ENCODE data around the gene LANCL2. TPM values are rescaled to one million over a fixed set of nuclear protein-coding genes. Genes with fewer than 3 reads are reported as not detected.

Gene LANCL2
- polyA plus RNA-seq, 3 donors: 6.4 to 11.8 (median 8.3) TPM

DNA sequence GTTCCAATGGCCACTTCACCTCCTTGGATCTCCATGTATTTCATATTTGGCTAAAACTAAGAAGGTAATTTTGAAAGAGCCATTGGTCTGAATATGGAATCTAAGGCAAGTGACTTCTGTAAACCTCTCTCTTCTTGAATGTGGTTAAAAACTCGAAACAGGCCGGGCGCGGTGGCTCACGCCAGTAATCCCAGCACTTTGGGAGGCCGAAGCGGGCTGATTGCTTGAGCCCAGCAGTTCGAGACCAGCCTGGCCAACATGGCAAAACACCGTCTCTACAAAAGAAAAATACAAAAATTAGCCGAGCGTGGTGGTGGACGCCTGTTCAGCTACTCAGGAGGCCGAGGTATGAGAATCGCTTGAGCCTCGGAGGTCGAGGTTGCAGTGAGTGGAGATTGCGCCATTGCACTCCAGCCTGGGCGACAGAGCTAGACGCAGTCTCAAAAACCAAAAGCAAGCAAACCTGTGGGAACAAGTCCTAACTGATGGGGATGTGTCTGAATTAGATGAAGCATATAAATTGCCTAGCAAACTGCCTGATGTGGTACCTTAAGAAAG lies 2.2 kb downstream of the LANCL2 start:
- H3K9me3 ChIP-seq (replicated peaks in 1 of 2; ENCODE audit: control insufficient read depth in 1 of 2, insufficient read depth in 1 of 2, low read length in 2 of 2): no peaks in the 10 kb centered on the region
- H3K4me1 Mint-ChIP-seq: peaks cover 20% of the 10 kb centered on the region
- peak overlapping the region; percentile 88 for H3K9ac ChIP-seq (ENCODE audit: insufficient read depth, low read length, poor library complexity, severe bottlenecking)
- H3K4me2 ChIP-seq (replicated peaks; ENCODE audit: extremely low read depth, low read length, poor library complexity, severe bottlenecking): peak overlapping the region; percentile 88
- H3K27ac Mint-ChIP-seq: peak overlapping the region in 1 of 7 donors; percentile 25
- TF ChIP-seq, protein P1, sequence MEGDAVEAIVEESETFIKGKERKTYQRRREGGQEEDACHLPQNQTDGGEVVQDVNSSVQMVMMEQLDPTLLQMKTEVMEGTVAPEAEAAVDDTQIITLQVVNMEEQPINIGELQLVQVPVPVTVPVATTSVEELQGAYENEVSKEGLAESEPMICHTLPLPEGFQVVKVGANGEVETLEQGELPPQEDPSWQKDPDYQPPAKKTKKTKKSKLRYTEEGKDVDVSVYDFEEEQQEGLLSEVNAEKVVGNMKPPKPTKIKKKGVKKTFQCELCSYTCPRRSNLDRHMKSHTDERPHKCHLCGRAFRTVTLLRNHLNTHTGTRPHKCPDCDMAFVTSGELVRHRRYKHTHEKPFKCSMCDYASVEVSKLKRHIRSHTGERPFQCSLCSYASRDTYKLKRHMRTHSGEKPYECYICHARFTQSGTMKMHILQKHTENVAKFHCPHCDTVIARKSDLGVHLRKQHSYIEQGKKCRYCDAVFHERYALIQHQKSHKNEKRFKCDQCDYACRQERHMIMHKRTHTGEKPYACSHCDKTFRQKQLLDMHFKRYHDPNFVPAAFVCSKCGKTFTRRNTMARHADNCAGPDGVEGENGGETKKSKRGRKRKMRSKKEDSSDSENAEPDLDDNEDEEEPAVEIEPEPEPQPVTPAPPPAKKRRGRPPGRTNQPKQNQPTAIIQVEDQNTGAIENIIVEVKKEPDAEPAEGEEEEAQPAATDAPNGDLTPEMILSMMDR (IDR thresholded peaks at IDR 0.05): no peak
- no peak for DNase-seq
- peak overlapping the region in 1 of 2 donors; percentile 87 for H3K4me3 Mint-ChIP-seq
- H3K9me3 Mint-ChIP-seq: no peaks in the 10 kb centered on the region
- H2AFZ ChIP-seq (ENCODE audit: insufficient read depth, low read depth, low read length, poor library complexity, severe bottlenecking): peak overlapping the region; percentile 99
- no peaks in the 10 kb centered on the region for H4K20me1 ChIP-seq (ENCODE audit: insufficient read depth, low read length)
- no peaks in the 10 kb centered on the region for H3K36me3 ChIP-seq (replicated peaks in 1 of 2; ENCODE audit: control insufficient read depth in 1 of 2, insufficient read depth in 2 of 2, low read length in 2 of 2)
- peaks cover 15% of the 10 kb centered on the region for H3K79me2 ChIP-seq (ENCODE audit: insufficient read depth, low read length)
- H3K27me3 ChIP-seq (ENCODE audit: control insufficient read depth in 2 of 2, insufficient read depth in 2 of 2, low read length in 2 of 2): peaks cover 0 to 11% of the 10 kb centered on the region in 2 donors
- H3K27me3 Mint-ChIP-seq (ENCODE audit: low read depth in 3 of 3): peaks cover 0 to 9% (median 9%) of the 10 kb centered on the region in 3 donors
- peak overlapping the region in 1 of 3 experiments; percentile 86 for H3K4me3 ChIP-seq (replicated peaks in 1 of 3; ENCODE audit: low read depth in 2 of 3, low read length in 3 of 3)
- H3K27ac ChIP-seq (ENCODE audit: low read depth in 1 of 2, low read length in 2 of 2): peak overlapping the region in 1 of 2 donors; percentile 94
- intact Hi-C loops (cut with micrococcal nuclease): loop anchor here (5.0 to 10.0 kb wide), 6 partner anchors 207 to 740 kb away; partner anchors contain the start of genes CHCHD2 (in 2 of the 2), CCT6A (in 1 of the 2), MRPS17 (in 1 of the 2) and NIPSNAP2 (in 1 of the 2)
- no peaks in the 10 kb centered on the region for H3K36me3 Mint-ChIP-seq
- 95% methylated on average over 17 of the region's 19 CpGs for WGBS (ENCODE audit: insufficient coverage)
- H3K4me1 ChIP-seq (ENCODE audit: control insufficient read depth in 1 of 2, insufficient read depth in 2 of 2, low read length in 2 of 2): peaks cover 18 to 20% of the 10 kb centered on the region in 2 donors

DNA sequence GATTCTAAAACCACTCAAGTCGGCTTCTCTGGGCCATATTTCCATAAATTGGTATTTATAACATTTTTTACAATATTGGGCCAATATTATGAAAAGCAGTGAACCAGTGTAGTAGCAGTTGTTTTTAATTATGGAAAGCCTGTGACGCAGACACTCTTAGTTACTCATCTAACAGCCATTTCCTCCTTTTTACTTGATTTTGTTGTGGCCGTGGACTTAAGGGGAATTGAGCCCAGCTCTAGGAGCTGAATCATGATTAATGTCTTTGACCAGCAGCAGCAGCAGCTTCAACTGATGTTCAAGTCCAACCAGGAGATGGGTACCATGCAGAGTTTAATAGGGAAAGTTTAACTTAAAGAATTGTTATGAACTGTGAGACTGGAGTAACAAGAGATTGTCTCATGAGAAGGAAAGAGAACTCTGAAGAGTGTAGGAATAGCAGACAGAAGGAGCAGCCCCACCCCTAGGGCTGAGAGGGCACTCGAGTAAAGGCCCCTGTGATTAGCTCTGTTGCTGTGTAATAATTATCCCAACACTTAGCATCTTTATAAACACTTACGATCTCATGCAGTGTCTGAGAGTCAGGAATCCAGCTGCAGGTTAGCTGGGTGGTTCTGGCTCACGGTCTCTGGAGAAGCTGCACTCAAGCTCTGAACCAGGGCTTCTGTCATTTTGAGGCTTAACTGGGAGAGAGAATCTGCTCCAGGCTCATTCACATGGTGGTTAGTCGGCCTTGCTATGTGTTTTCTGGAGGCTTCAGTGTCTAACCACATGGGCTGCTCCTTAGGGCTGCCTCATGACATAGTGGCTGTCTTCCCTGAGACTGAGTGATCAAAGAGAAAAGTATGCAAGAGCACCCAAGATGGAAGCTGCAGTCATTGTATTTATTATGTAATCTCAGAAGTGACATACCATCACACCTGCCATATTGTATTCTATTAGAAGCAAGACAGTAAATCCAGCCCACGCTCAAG lies 4.6 kb downstream of the LANCL2 start:
- TF ChIP-seq, protein P1 (IDR thresholded peaks at IDR 0.05): no peak
- Mint-ChIP-seq H3K4me1 (peaks cover 17% of the 10 kb centered on the region), H3K36me3 (no peaks in the 10 kb centered on the region), H3K4me3 (no peak overlapping the region), H3K9me3 (no peaks in the 10 kb centered on the region), H3K27me3 (ENCODE audit: low read depth in 3 of 3) (peaks cover 0 to 3% (median under 1%) of the 10 kb centered on the region in 3 donors), H3K27ac (peak overlapping the region in 2 of 7 donors; percentile 8 to 30)
- Histone ChIP-seq H3K36me3 (replicated peaks in 1 of 2; ENCODE audit: control insufficient read depth in 1 of 2, insufficient read depth in 2 of 2, low read length in 2 of 2) (no peaks in the 10 kb centered on the region), H3K27me3 (ENCODE audit: control insufficient read depth in 2 of 2, insufficient read depth in 2 of 2, low read length in 2 of 2) (peaks cover 0 to 1% of the 10 kb centered on the region in 2 donors), H2AFZ (ENCODE audit: insufficient read depth, low read depth, low read length, poor library complexity, severe bottlenecking) (no peak overlapping the region), H4K20me1 (ENCODE audit: insufficient read depth, low read length) (no peaks in the 10 kb centered on the region), H3K4me3 (replicated peaks in 1 of 3; ENCODE audit: low read depth in 2 of 3, low read length in 3 of 3) (no peak overlapping the region), H3K27ac (ENCODE audit: low read depth in 1 of 2, low read length in 2 of 2) (no peak overlapping the region), H3K79me2 (ENCODE audit: insufficient read depth, low read length) (peaks cover 15% of the 10 kb centered on the region), H3K4me1 (ENCODE audit: control insufficient read depth in 1 of 2, insufficient read depth in 2 of 2, low read length in 2 of 2) (peaks cover 15 to 18% of the 10 kb centered on the region in 2 donors), H3K9me3 (replicated peaks in 1 of 2; ENCODE audit: control insufficient read depth in 1 of 2, insufficient read depth in 1 of 2, low read length in 2 of 2) (no peaks in the 10 kb centered on the region), H3K9ac (ENCODE audit: insufficient read depth, low read length, poor library complexity, severe bottlenecking) (no peak overlapping the region), H3K4me2 (replicated peaks; ENCODE audit: extremely low read depth, low read length, poor library complexity, severe bottlenecking) (no peak overlapping the region)
- WGBS (ENCODE audit: insufficient coverage): 100% methylated on average over 3 of the region's 8 CpGs
- intact Hi-C loops (cut with micrococcal nuclease): loop anchor here (5.0 to 10.0 kb wide), 6 partner anchors 205 to 738 kb away; partner anchors contain the start of genes CHCHD2 (in 2 of the 2), CCT6A (in 1 of the 2), MRPS17 (in 1 of the 2) and NIPSNAP2 (in 1 of the 2)
- peak; percentile 1 to 35 (median 15) for DNase-seq

Measured in CD14-positive monocyte (primary cell).